Right lobe of liver (tissue), 6 donors: Measurements from ENCODE around the gene LLCFC1. TPM values are rescaled to one million over a fixed set of nuclear protein-coding genes. Genes with fewer than 3 reads are reported as not detected.

Source experiments
- ATAC-seq, 4 donors: fragments of 200-7000 bp; cut with Tn5 transposase; one replicate each; pipeline ENCODE4 v1.9.1; 2020; ENCODE audit warnings: mild to moderate bottlenecking in 4 of 4, moderate library complexity in 4 of 4
- DNase-seq, 3 donors: peaks; one replicate each; pipeline ENCODE4 v3.0.0-alpha.2; 2020
- H3K27ac ChIP-seq, 3 donors: fragments of 200-600 bp; one replicate each; pipeline ENCODE4 v1.8.0; 2022
- H3K27me3 ChIP-seq, 2 donors: fragments of 200-600 bp; one replicate each; pipeline ENCODE4 v1.8.0; 2022
- H3K36me3 ChIP-seq, 4 donors: fragments of 200-600 bp; sonication (generic) in 1 of 4; one replicate each; pipeline versions ENCODE4 v1.5.1 to v1.8.0; 2017 to 2022; ENCODE audit warnings: control low read depth in 1 of 4
- H3K4me1 ChIP-seq, 4 donors: fragments of 200-600 bp; sonication (generic) in 1 of 4; one replicate each; pipeline versions ENCODE4 v1.5.1 to v1.8.0; 2017 to 2022; ENCODE audit warnings: control low read depth in 1 of 4
- H3K4me3 ChIP-seq, 3 donors: fragments of 200-600 bp; one replicate each; pipeline ENCODE4 v1.8.0; 2022
- H3K9me3 ChIP-seq, 4 donors: fragments of 200-600 bp; sonication (generic) in 1 of 4; one replicate each; pipeline versions ENCODE4 v1.5.1 to v1.8.0; 2017 to 2022; ENCODE audit warnings: control low read depth in 1 of 4
- CTCF ChIP-seq, 4 donors: fragments of 200-600 bp in 3 of 4; fragments of 450-650 bp in 1 of 4; IDR thresholded peaks; one replicate each; pipeline versions ENCODE4 v1.5.1 to v1.8.0; 2016 to 2022; ENCODE audit warnings: antibody characterized with exemption in 4 of 4, mild to moderate bottlenecking in 2 of 4
- POLR2A ChIP-seq: fragments of 450-650 bp; IDR thresholded peaks from one replicate; pipeline ENCODE4 v1.6.1; 2017; ENCODE audit warnings: antibody characterized with exemption, mild to moderate bottlenecking
- WGBS: methylation state at CpG from one replicate; pipeline ENCODE4 v1.1.6; 2018; ENCODE audit warnings: low coverage, low lambda C conversion rate; ENCODE audit not compliant: insufficient coverage; ENCODE audit errors: missing lambda C conversion rate; 5-methylcytosine and 5-hydroxymethylcytosine counted together
- intact Hi-C, 2 donors: fragments of 100-400 bp; cut with DNase I; formaldehyde crosslinking; loops; one replicate each; pipeline versions ENCODE4 v1.11.2 to v1.14.1; 2022
- total RNA-seq, 6 experiments: library from RNA; depleted of rRNA in 2 of 6; stranded (reverse); fragments of >200 nt in 2 of 6; fragmentation: NEBNext Ultra II Directional in 3 of 6; extraction: Animal tissue kit (Norgen Biotek cat#: 25700) in 3 of 6; gene quantifications; one replicate each; pipeline versions ENCODE4 v1.1.0 to v1.2.4, GENCODE V29; 2016 to 2023
- donor health status: DM: no; HTN: yes; CAD: no.
- donor health status: DM: no; HTN: no; CAD: no.
- donor health status: DM: no; HTN: no; CAD: no.
- donor health status: DM: no; HTN: yes; CAD: no.
- donor health status: DM: no; HTN: yes; CAD: no.

The LLCFC1 gene
- total RNA-seq, 6 experiments from 2014 or later: not detected

GRCh38 chr7:142908290-142908689 is 31.0 kb upstream of the LLCFC1 start:
- DNase-seq (peak in 1 of 3 donors; percentile 40), ATAC-seq (no peak)
- WGBS: 65% methylated on average over 7 of the region's 11 CpGs
- no peaks in the 10 kb centered on the region for H3K36me3 ChIP-seq
- no peak for TF ChIP-seq CTCF (IDR thresholded peaks at IDR 0.05)
- no peak for TF ChIP-seq POLR2A
- H3K9me3 ChIP-seq: no peaks in the 10 kb centered on the region
- intact Hi-C loops: no loop called here
- no peaks in the 10 kb centered on the region for H3K27me3 ChIP-seq
- no peaks in the 10 kb centered on the region for H3K4me1 ChIP-seq
- H3K4me3 ChIP-seq: no peak overlapping the region
- H3K27ac ChIP-seq: no peak overlapping the region

- DNase-seq: peak in 1 of 3 donors; percentile 46
- TF ChIP-seq POLR2A (no peak), CTCF (IDR thresholded peaks at IDR 0.05) (peak; percentile 30 to 67 (median 52))
- intact Hi-C loops: no loop called here
- Histone ChIP-seq H3K27me3 (no peaks in the 10 kb centered on the region), H3K9me3 (no peaks in the 10 kb centered on the region), H3K27ac (no peak overlapping the region), H3K4me1 (no peaks in the 10 kb centered on the region), H3K36me3 (no peaks in the 10 kb centered on the region), H3K4me3 (no peak overlapping the region)
- 28% methylated on average over 12 of the region's 21 CpGs for WGBS
- peak; percentile 83 to 93 (median 92) for ATAC-seq
Observed at GRCh38 chr7:142908921-142909890, 30.1 kb upstream of the LLCFC1 start.

- H3K9me3 ChIP-seq: no peaks in the 10 kb centered on the region
- H3K27ac ChIP-seq: no peak overlapping the region
- no peaks in the 10 kb centered on the region for H3K27me3 ChIP-seq
- peak in 1 of 4 donors; percentile 51 for ATAC-seq
- WGBS: 31% methylated on average over 2 of the region's 2 CpGs
- no peaks in the 10 kb centered on the region for H3K36me3 ChIP-seq
- TF ChIP-seq POLR2A: no peak
- no peak for TF ChIP-seq CTCF (IDR thresholded peaks at IDR 0.05)
- intact Hi-C loops: no loop called here
- no peaks in the 10 kb centered on the region for H3K4me1 ChIP-seq
- no peak overlapping the region for H3K4me3 ChIP-seq
- no peak for DNase-seq
Observed at GRCh38 chr7:142910031-142910433, 29.3 kb upstream of the LLCFC1 start.

GRCh38 chr7:142910481-142910880 is 28.8 kb upstream of the LLCFC1 start:
- ATAC-seq: peak in 2 of 4 donors; percentile 10 to 39
- WGBS: 52% methylated on average over 2 of the region's 2 CpGs
- no peak overlapping the region for H3K27ac ChIP-seq
- no peaks in the 10 kb centered on the region for H3K9me3 ChIP-seq
- TF ChIP-seq CTCF (IDR thresholded peaks at IDR 0.05) (no peak), POLR2A (no peak)
- no peaks in the 10 kb centered on the region for H3K4me1 ChIP-seq
- H3K4me3 ChIP-seq: no peak overlapping the region
- no peaks in the 10 kb centered on the region for H3K27me3 ChIP-seq
- intact Hi-C loops: no loop called here
- peak in 1 of 3 donors; percentile 10 for DNase-seq
- H3K36me3 ChIP-seq: no peaks in the 10 kb centered on the region
